Gastrocnemius medialis (tissue), 4 donors: ENCODE results near the gene VAV2. TPM values are rescaled to one million over a fixed set of nuclear protein-coding genes. Genes with fewer than 3 reads are reported as not detected.

Experiments used
- ATAC-seq, 2 donors: fragments of 150-250 bp; one replicate each; pipeline ENCODE4 v1.9.1; 2016
- DNase-seq, 2 donors: peaks; one replicate each; pipeline ENCODE4 v3.0.0-alpha.2; 2019
- H3K27ac ChIP-seq, 4 donors: fragments of 200-600 bp; sonication (generic); 1 replicate in 1 of 4; 2 replicates in 3 of 4; pipeline ENCODE4 v1.5.1; 2016 to 2018; ENCODE audit warnings: mild to moderate bottlenecking in 2 of 4, moderate library complexity in 1 of 4
- H3K27me3 ChIP-seq, 3 donors: fragments of 200-600 bp; sonication (generic) in 2 of 3; 1 replicate in 1 of 3; 2 replicates in 2 of 3; pipeline versions ENCODE4 v1.5.1 to v1.6.0; 2016 to 2019; ENCODE audit warnings: mild to moderate bottlenecking in 1 of 3, moderate library complexity in 1 of 3
- H3K36me3 ChIP-seq, 2 donors: fragments of 200-600 bp; sonication (generic) in 1 of 2; one replicate each; pipeline ENCODE4 v1.5.1; 2017 to 2018
- H3K4me1 ChIP-seq, 2 donors: fragments of 200-600 bp; sonication (generic) in 1 of 2; one replicate each; pipeline ENCODE4 v1.5.1; 2016 to 2017; ENCODE audit warnings: mild to moderate bottlenecking in 2 of 2
- H3K4me3 ChIP-seq, 4 donors: fragments of 200-600 bp; sonication (generic) in 3 of 4; 1 replicate in 1 of 4; 2 replicates in 3 of 4; pipeline ENCODE4 v1.5.1; 2016 to 2019; ENCODE audit warnings: mild to moderate bottlenecking in 2 of 4
- H3K9me3 ChIP-seq, 3 donors: fragments of 200-600 bp; sonication (generic) in 2 of 3; 1 replicate in 1 of 3; 2 replicates in 2 of 3; pipeline ENCODE4 v1.5.1; 2016 to 2019
- CTCF ChIP-seq, 5 experiments: fragments of 450-650 bp in 3 of 5; fragments of 200-600 bp in 2 of 5; sonication (generic) in 2 of 5; IDR thresholded peaks in 4 of 5; conservative IDR thresholded peaks in 1 of 5; 1 replicate in 4 of 5; 2 replicates in 1 of 5; pipeline ENCODE4 v1.5.1; 2016 to 2019; ENCODE audit warnings: antibody characterized with exemption in 5 of 5, mild to moderate bottlenecking in 3 of 5, moderate library complexity in 3 of 5
- POLR2A ChIP-seq, 2 donors: fragments of 450-650 bp; IDR thresholded peaks; one replicate each; pipeline ENCODE4 v1.6.1; 2017; ENCODE audit warnings: antibody characterized with exemption in 2 of 2, mild to moderate bottlenecking in 2 of 2, moderate library complexity in 2 of 2
- in situ Hi-C, 4 donors: fragments of 200-750 bp; cut with MboI; loops; one replicate each; pipeline versions ENCODE4 v1.15.0 to v1.8.0; 2017; ENCODE audit warnings: low sequenced_read_pairs in 4 of 4
- intact Hi-C: fragments of 100-400 bp; cut with DNase I; formaldehyde crosslinking; loops from one replicate; pipeline ENCODE4 v1.15.1; 2023; ENCODE audit warnings: low total_unique reads
- total RNA-seq, 4 donors: library from RNA; depleted of rRNA; stranded (reverse); fragments of >200 nt; gene quantifications; one replicate each; pipeline versions ENCODE4 v1.1.0 to v1.2.3, GENCODE V29; 2016

VAV2 gene
- total RNA-seq, 4 donors from 2014 or later = 0.51 to 1.2 (median 0.97) TPM

GRCh38 chr9:133850161-133850560 lies 142.0 kb downstream of the VAV2 start:
- Histone ChIP-seq H3K27me3 (peaks cover 0 to under 1% (median 0%) of the 10 kb centered on the region in 3 donors), H3K4me1 (no peaks in the 10 kb centered on the region), H3K27ac (no peak overlapping the region), H3K4me3 (no peak overlapping the region), H3K36me3 (no peaks in the 10 kb centered on the region), H3K9me3 (no peaks in the 10 kb centered on the region)
- ATAC-seq = no peak
- intact Hi-C loops (no loop called here), in situ Hi-C loops (no loop called here)
- no peak for DNase-seq
- no peak for TF ChIP-seq CTCF (IDR thresholded peaks at IDR 0.05 in 4 of 5, conservative IDR thresholded peaks at IDR 0.05 in 1 of 5)
- TF ChIP-seq POLR2A (IDR thresholded peaks at IDR 0.05) = no peak

GRCh38 chr9:133849110-133849670 lies 142.9 kb downstream of the VAV2 start:
- Histone ChIP-seq H3K27ac (no peak overlapping the region), H3K27me3 (peaks cover 0 to 5% (median 0%) of the 10 kb centered on the region in 3 donors), H3K36me3 (no peaks in the 10 kb centered on the region), H3K4me1 (no peaks in the 10 kb centered on the region), H3K9me3 (no peaks in the 10 kb centered on the region), H3K4me3 (no peak overlapping the region)
- TF ChIP-seq CTCF (IDR thresholded peaks at IDR 0.05 in 4 of 5, conservative IDR thresholded peaks at IDR 0.05 in 1 of 5) = no peak
- TF ChIP-seq POLR2A (IDR thresholded peaks at IDR 0.05) = no peak
- in situ Hi-C loops (no loop called here), intact Hi-C loops (no loop called here)
- ATAC-seq = no peak
- no peak for DNase-seq

GRCh38 chr9:133848471-133849109 lies 143.5 kb downstream of the VAV2 start:
- Histone ChIP-seq H3K4me1 (no peaks in the 10 kb centered on the region), H3K9me3 (no peaks in the 10 kb centered on the region), H3K36me3 (no peaks in the 10 kb centered on the region), H3K27ac (no peak overlapping the region), H3K27me3 (peaks cover 0 to 5% (median 0%) of the 10 kb centered on the region in 3 donors), H3K4me3 (no peak overlapping the region)
- intact Hi-C loops = no loop called here
- DNase-seq = no peak
- no peak for ATAC-seq
- in situ Hi-C loops = no loop called here
- TF ChIP-seq POLR2A (IDR thresholded peaks at IDR 0.05) = no peak

GRCh38 chr9:133846483-133847090 lies 145.5 kb downstream of the VAV2 start:
- in situ Hi-C loops = no loop called here
- no peaks in the 10 kb centered on the region for H3K9me3 ChIP-seq
- no peak for TF ChIP-seq POLR2A (IDR thresholded peaks at IDR 0.05)
- TF ChIP-seq CTCF (IDR thresholded peaks at IDR 0.05 in 4 of 5, conservative IDR thresholded peaks at IDR 0.05 in 1 of 5) = no peak
- DNase-seq (no peak), ATAC-seq (no peak)
- H3K27ac ChIP-seq = peak overlapping the region in 1 of 4 donors; percentile 58
- H3K27me3 ChIP-seq = peaks cover 0 to 5% (median 0%) of the 10 kb centered on the region in 3 donors
- intact Hi-C loops = no loop called here
- no peaks in the 10 kb centered on the region for H3K36me3 ChIP-seq
- H3K4me3 ChIP-seq = no peak overlapping the region
- H3K4me1 ChIP-seq = no peaks in the 10 kb centered on the region

- TF ChIP-seq CTCF (IDR thresholded peaks at IDR 0.05 in 4 of 5, conservative IDR thresholded peaks at IDR 0.05 in 1 of 5) = no peak
- peak in 1 of 2 donors; percentile 17 for TF ChIP-seq POLR2A (IDR thresholded peaks at IDR 0.05)
- Histone ChIP-seq H3K36me3 (no peaks in the 10 kb centered on the region), H3K4me1 (no peaks in the 10 kb centered on the region), H3K9me3 (no peaks in the 10 kb centered on the region), H3K27me3 (peaks cover 0 to 5% (median 0%) of the 10 kb centered on the region in 3 donors), H3K27ac (peak overlapping the region; percentile 49 to 66 (median 54)), H3K4me3 (peak overlapping the region in 2 of 4 donors; percentile 24 to 37)
- peak; percentile 35 to 63 for DNase-seq
- intact Hi-C loops = no loop called here
- in situ Hi-C loops = no loop called here
- peak; percentile 47 to 60 for ATAC-seq
These were observed 146.7 kb downstream of the VAV2 start for GRCh38 chr9:133845440-133845839.
